Right atrium auricular region (tissue), 2 donors: ENCODE data around the gene ZDHHC5. TPM values are rescaled to one million over a fixed set of nuclear protein-coding genes. Genes with fewer than 3 reads are reported as not detected.

ENCODE experiments used
- DNase-seq: peaks from one replicate; pipeline ENCODE4 v3.0.0-alpha.2; 2019; ENCODE audit warnings: low spot score
- H3K27ac ChIP-seq, 2 donors: fragments of 200-600 bp; sonication (generic); 1 replicate in 1 of 2; 2 replicates in 1 of 2; pipeline ENCODE4 v1.5.1; 2016 to 2019
- H3K27me3 ChIP-seq, 2 donors: fragments of 200-600 bp; sonication (generic); one replicate each; pipeline versions ENCODE4 v1.5.1 to v1.6.0; 2017 to 2019
- H3K36me3 ChIP-seq: fragments of 200-600 bp; sonication (generic); one replicate; pipeline ENCODE4 v1.5.1; 2016
- H3K4me1 ChIP-seq, 2 donors: fragments of 200-600 bp; sonication (generic); one replicate each; pipeline versions ENCODE4 v1.5.1 to v1.6.0; 2017 to 2019
- H3K4me3 ChIP-seq, 2 donors: fragments of 200-600 bp; sonication (generic); 1 replicate in 1 of 2; 2 replicates in 1 of 2; pipeline ENCODE4 v1.5.1; 2017 to 2019; ENCODE audit warnings: mild to moderate bottlenecking in 1 of 2, moderate library complexity in 1 of 2
- H3K9me3 ChIP-seq, 2 donors: fragments of 200-600 bp; sonication (generic); one replicate each; pipeline ENCODE4 v1.5.1; 2019
- microRNA counts, 2 donors: library from miRNA; unstranded; fragments of <30 nt; microRNA quantifications; one replicate each; lab custom pipeline; 2016 to 2017
- microRNA-seq, 2 donors: library from miRNA; unstranded; fragments of <30 nt; microRNA quantifications; one replicate each; pipeline ENCODE4, GENCODE V29; 2016 to 2017; ENCODE audit warnings: borderline number of aligned reads in 2 of 2, borderline replicate concordance in 1 of 2
- total RNA-seq, 2 donors: library from RNA; depleted of rRNA; stranded (reverse); fragments of >200 nt; gene quantifications; one replicate each; pipeline ENCODE4 v1.1.0, GENCODE V29; 2016
- TF ChIP-seq, protein P1 (sequence below), 2 donors: fragments of 200-600 bp; sonication (generic); IDR thresholded peaks; one replicate each; pipeline ENCODE4 v1.5.1; 2019; ENCODE audit warnings: antibody characterized with exemption in 2 of 2

Gene ZDHHC5
- total RNA-seq, 2 donors from 2014 or later, result 44.9 to 56.7 TPM

DNA sequence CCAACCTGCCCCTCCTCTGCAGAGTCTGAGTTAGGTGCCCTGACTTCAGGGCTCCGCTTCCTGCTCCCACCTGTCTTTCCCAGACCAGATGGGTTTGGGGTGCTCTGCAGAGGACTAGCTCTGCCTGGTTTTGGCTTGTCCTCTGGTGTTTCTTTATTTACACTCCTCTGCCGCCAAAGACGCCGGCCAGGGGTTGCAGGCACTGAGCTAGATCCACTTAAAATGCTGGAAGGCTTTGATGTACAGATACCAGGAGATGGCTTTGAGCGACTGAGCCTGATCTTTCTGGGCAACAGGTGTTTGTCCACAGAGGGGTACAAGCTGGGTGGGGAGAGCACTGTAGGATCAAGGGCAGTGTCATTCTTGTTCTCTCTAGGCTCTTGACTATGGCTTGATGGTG is 77.3 kb downstream of the ZDHHC5 start:
- Histone ChIP-seq H3K27me3 (no peaks in the 10 kb centered on the region), H3K9me3 (no peaks in the 10 kb centered on the region), H3K36me3 (peaks cover 27% of the 10 kb centered on the region), H3K27ac (no peak overlapping the region), H3K4me1 (peaks cover 0 to 25% of the 10 kb centered on the region in 2 donors), H3K4me3 (no peak overlapping the region)
- DNase-seq, result no peak
- TF ChIP-seq, protein P1, sequence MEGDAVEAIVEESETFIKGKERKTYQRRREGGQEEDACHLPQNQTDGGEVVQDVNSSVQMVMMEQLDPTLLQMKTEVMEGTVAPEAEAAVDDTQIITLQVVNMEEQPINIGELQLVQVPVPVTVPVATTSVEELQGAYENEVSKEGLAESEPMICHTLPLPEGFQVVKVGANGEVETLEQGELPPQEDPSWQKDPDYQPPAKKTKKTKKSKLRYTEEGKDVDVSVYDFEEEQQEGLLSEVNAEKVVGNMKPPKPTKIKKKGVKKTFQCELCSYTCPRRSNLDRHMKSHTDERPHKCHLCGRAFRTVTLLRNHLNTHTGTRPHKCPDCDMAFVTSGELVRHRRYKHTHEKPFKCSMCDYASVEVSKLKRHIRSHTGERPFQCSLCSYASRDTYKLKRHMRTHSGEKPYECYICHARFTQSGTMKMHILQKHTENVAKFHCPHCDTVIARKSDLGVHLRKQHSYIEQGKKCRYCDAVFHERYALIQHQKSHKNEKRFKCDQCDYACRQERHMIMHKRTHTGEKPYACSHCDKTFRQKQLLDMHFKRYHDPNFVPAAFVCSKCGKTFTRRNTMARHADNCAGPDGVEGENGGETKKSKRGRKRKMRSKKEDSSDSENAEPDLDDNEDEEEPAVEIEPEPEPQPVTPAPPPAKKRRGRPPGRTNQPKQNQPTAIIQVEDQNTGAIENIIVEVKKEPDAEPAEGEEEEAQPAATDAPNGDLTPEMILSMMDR (IDR thresholded peaks at IDR 0.05), result no peak

DNA sequence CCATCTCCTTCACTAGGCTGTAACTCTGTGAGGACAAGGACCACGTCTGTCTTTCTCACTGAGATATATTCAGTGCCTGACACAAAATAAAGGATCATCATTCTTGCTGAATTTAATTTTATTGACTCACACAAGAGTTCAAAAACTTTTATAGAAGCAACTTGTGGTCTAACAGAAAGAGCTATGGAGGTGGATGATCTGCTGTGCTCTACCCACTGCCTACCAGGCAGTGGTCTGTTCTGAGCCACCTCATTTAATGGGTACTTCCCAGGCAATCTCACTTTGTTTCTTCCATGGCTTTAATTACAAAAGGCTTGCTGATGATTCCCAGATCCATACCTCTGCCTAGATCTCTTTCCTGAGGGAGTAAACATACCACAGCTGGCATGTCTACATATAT is 79.0 kb downstream of the ZDHHC5 start:
- no peaks in the 10 kb centered on the region for H3K27me3 ChIP-seq
- no peak overlapping the region for H3K27ac ChIP-seq
- H3K9me3 ChIP-seq, result no peaks in the 10 kb centered on the region
- DNase-seq, result no peak
- peaks cover 27% of the 10 kb centered on the region for H3K36me3 ChIP-seq
- H3K4me3 ChIP-seq, result no peak overlapping the region
- TF ChIP-seq, protein P1 (IDR thresholded peaks at IDR 0.05), result no peak
- H3K4me1 ChIP-seq, result peaks cover 0 to 23% of the 10 kb centered on the region in 2 donors

MicroRNAs within 50 kb of the gene (microRNA counts, 767-probe panel; counts per million panel counts)
- microRNA hsa-miR-130a-3p (lab: Ali Mortazavi, UCI), result 4,285 to 9,466 counts per million in 2 donors

Small RNAs within 50 kb of the gene (microRNA-seq; reads per million reads assigned to microRNA genes)
- 7,516 to 8,561 reads per million in 2 donors for gene MIR130A

Other genes starting within 250 kb of the ZDHHC5 start
- 10 to 100 TPM; 31.7 to 61.3 TPM for gene SLC43A3, start 241.0 kb upstream of the ZDHHC5 start, total RNA-seq
- gene RTN4RL2, start 207.6 kb upstream of the ZDHHC5 start, total RNA-seq, result 1 to 10 TPM in 1 of 2 donors, under 1 TPM in 1; 0.94 to 1.3 TPM
- gene SLC43A1, start 152.4 kb upstream of the ZDHHC5 start, total RNA-seq, result 10 to 100 TPM in 1 of 2 donors, 1 to 10 TPM in 1; 5.0 to 10.4 TPM
- gene TIMM10, start 137.4 kb upstream of the ZDHHC5 start, total RNA-seq, result 10 to 100 TPM; 27.3 to 63.4 TPM
- not detected for gene SMTNL1, start 130.5 kb upstream of the ZDHHC5 start, total RNA-seq
- 10 to 100 TPM in 1 of 2 donors, 1 to 10 TPM in 1; 8.1 to 22.5 TPM for gene UBE2L6, start 100.4 kb upstream of the ZDHHC5 start, total RNA-seq
- 100 to 1,000 TPM; 210 to 851 TPM for gene SERPING1, start 70.4 kb upstream of the ZDHHC5 start, total RNA-seq
- under 1 TPM; 0.55 to 0.63 TPM for gene YPEL4, start 18.2 kb upstream of the ZDHHC5 start, total RNA-seq
- gene CLP1, start 10.4 kb upstream of the ZDHHC5 start, total RNA-seq, result 1 to 10 TPM; 5.9 to 8.1 TPM
- gene MED19, start 44.1 kb downstream of the ZDHHC5 start, total RNA-seq, result 10 to 100 TPM; 15.4 to 17.5 TPM
- 10 to 100 TPM; 58.5 to 74.2 TPM for gene TMX2, start 44.5 kb downstream of the ZDHHC5 start, total RNA-seq
- gene SELENOH, start 73.4 kb downstream of the ZDHHC5 start, total RNA-seq, result 100 to 1,000 TPM; 147 to 159 TPM
- gene BTBD18, start 83.7 kb downstream of the ZDHHC5 start, total RNA-seq, result not detected
- gene CTNND1, start 93.7 kb downstream of the ZDHHC5 start, total RNA-seq, result 10 to 100 TPM; 58.2 to 63.2 TPM